A673 (cell line): Measurements from ENCODE around the gene HDAC4. TPM values are rescaled to one million over a fixed set of nuclear protein-coding genes. Genes with fewer than 3 reads are reported as not detected.
A peak's percentile ranks its signal among the peaks of the same experiment; 100 is the strongest.

Source experiments
- BruUV-seq: library from RNA; stranded (reverse); fragments of 400-500 nt; replicated peaks from 2 replicates; lab custom pipeline; 2021; lab: Mats Ljungman, UMichigan
- CTCF ChIA-PET: fragments of 300-600 bp; sonication (Branson Sonifier 250); formaldehyde crosslinking; loops from one replicate; lab custom pipeline; 2022; ENCODE audit warnings: antibody characterized with exemption; lab: Charles Lee
- POLR2A ChIA-PET: fragments of 300-600 bp; sonication (Branson Sonifier 250); formaldehyde crosslinking; loops from one replicate; lab custom pipeline; 2022; ENCODE audit warnings: antibody characterized with exemption; ENCODE audit not compliant: low non-redundant PET; lab: Charles Lee
- DNase-seq: peaks from one replicate; pipeline ENCODE4 v3.0.0-alpha.2; 2015; ENCODE audit warnings: low spot score
- H3K27ac ChIP-seq: fragments of 200-600 bp; sonication (generic); 2 replicates; pipeline ENCODE4 v1.5.1; 2016; ENCODE audit warnings: mixed run types, low read depth, mild to moderate bottlenecking, mixed read lengths, antibody characterized with exemption, low read length; ENCODE audit not compliant: poor library complexity, severe bottlenecking
- H3K27me3 ChIP-seq: fragments of 200-600 bp; sonication (generic); replicated peaks from 2 replicates; pipeline ENCODE4 v1.6.1; 2017; ENCODE audit warnings: mixed run types, low read depth, mild to moderate bottlenecking, mixed read lengths, antibody characterized with exemption, low read length; ENCODE audit not compliant: insufficient read depth, poor library complexity
- H3K36me3 ChIP-seq: fragments of 200-600 bp; sonication (generic); 2 replicates; pipeline ENCODE4 v1.6.1; 2016; ENCODE audit warnings: mixed run types, mild to moderate bottlenecking, mixed read lengths, antibody characterized with exemption, low read length; ENCODE audit not compliant: insufficient read depth, poor library complexity, severe bottlenecking
- H3K4me1 ChIP-seq: fragments of 200-600 bp; sonication (generic); 2 replicates; pipeline ENCODE4 v1.6.1; 2017; ENCODE audit warnings: mixed run types, mild to moderate bottlenecking, mixed read lengths, antibody characterized with exemption, low read length; ENCODE audit not compliant: insufficient read depth, poor library complexity, severe bottlenecking
- H3K4me3 ChIP-seq: fragments of 200-600 bp; sonication (generic); 2 replicates; pipeline ENCODE4 v1.5.1; 2016; ENCODE audit warnings: low read depth, mixed run types, mild to moderate bottlenecking, mixed read lengths, low read length; ENCODE audit not compliant: poor library complexity, severe bottlenecking
- H3K9me3 ChIP-seq: fragments of 200-600 bp; sonication (generic); 2 replicates; pipeline ENCODE4 v1.6.1; 2016; ENCODE audit warnings: mixed run types, low read depth, mild to moderate bottlenecking, mixed read lengths, antibody characterized with exemption, low read length; ENCODE audit not compliant: poor library complexity, severe bottlenecking
- EZH2 ChIP-seq: fragments of 200-600 bp; sonication (generic); IDR thresholded peaks from 2 replicates; pipeline ENCODE4 v1.6.1; 2017; ENCODE audit warnings: borderline replicate concordance, low read depth, mild to moderate bottlenecking, mixed read lengths, antibody characterized with exemption, low read length; ENCODE audit not compliant: poor library complexity, severe bottlenecking
- intact Hi-C: fragments of 100-400 bp; cut with micrococcal nuclease; formaldehyde crosslinking; loops from one replicate; pipeline ENCODE4 v1.10.0; 2022; ENCODE audit not compliant: unreplicated experiment
- total RNA-seq: library from RNA; stranded (reverse); gene quantifications from 2 replicates; pipeline ENCODE4 v1.2.3, GENCODE V29; 2021
- TF ChIP-seq, protein P1 (sequence below): fragments of 300-800, 200-600 bp; sonication (generic); conservative IDR thresholded peaks from 2 replicates; pipeline ENCODE4 v1.5.1; 2017; ENCODE audit warnings: low read depth, mild to moderate bottlenecking, antibody characterized with exemption, low read length, moderate library complexity, mixed read lengths

The HDAC4 gene
- total RNA-seq, 1 experiment from 2014 or later = 40.0 TPM

DNA sequence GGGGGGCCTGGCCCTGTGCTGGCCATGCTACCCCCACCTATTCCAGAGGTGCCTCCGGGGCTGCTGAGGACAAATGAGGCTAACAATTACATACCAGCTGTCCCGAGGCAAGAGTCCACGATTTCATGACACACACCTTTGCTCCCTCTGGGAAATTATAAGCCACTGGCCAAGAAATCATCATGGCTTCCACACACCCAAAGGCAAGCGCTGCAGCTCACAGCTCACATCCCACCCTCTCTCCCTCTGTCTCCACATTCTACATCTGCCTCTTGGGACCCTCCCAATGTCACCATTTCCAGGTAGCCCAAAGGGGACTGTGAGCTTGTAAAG is 134.4 kb downstream of the HDAC4 start:
- no TSS peak for BruUV-seq
- no peak for DNase-seq
- H3K36me3 ChIP-seq = no peaks in the 10 kb centered on the region
- H3K27me3 ChIP-seq = no peaks in the 10 kb centered on the region
- H3K27ac ChIP-seq = peak overlapping the region; percentile 93
- no peaks in the 10 kb centered on the region for H3K9me3 ChIP-seq
- peaks cover 80% of the 10 kb centered on the region for H3K4me1 ChIP-seq
- POLR2A ChIA-PET = no interaction called here
- no peak overlapping the region for H3K4me3 ChIP-seq
- TF ChIP-seq, protein P1, sequence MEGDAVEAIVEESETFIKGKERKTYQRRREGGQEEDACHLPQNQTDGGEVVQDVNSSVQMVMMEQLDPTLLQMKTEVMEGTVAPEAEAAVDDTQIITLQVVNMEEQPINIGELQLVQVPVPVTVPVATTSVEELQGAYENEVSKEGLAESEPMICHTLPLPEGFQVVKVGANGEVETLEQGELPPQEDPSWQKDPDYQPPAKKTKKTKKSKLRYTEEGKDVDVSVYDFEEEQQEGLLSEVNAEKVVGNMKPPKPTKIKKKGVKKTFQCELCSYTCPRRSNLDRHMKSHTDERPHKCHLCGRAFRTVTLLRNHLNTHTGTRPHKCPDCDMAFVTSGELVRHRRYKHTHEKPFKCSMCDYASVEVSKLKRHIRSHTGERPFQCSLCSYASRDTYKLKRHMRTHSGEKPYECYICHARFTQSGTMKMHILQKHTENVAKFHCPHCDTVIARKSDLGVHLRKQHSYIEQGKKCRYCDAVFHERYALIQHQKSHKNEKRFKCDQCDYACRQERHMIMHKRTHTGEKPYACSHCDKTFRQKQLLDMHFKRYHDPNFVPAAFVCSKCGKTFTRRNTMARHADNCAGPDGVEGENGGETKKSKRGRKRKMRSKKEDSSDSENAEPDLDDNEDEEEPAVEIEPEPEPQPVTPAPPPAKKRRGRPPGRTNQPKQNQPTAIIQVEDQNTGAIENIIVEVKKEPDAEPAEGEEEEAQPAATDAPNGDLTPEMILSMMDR = no peak
- TF ChIP-seq EZH2 = no peak
- intact Hi-C loops = no loop called here
- CTCF ChIA-PET = no interaction called here

GRCh38 chr2:239265681-239266433 is 135.0 kb downstream of the HDAC4 start:
- ChIA-PET POLR2A (no interaction called here), CTCF (no interaction called here)
- Histone ChIP-seq H3K9me3 (no peaks in the 10 kb centered on the region), H3K27ac (peak overlapping the region; percentile 93), H3K36me3 (no peaks in the 10 kb centered on the region), H3K27me3 (no peaks in the 10 kb centered on the region), H3K4me3 (no peak overlapping the region), H3K4me1 (peaks cover 78% of the 10 kb centered on the region)
- TF ChIP-seq, protein P1 = no peak
- TF ChIP-seq EZH2 = no peak
- no TSS peak for BruUV-seq
- no peak for DNase-seq
- intact Hi-C loops = no loop called here

GRCh38 chr2:239264838-239265651 is 135.8 kb downstream of the HDAC4 start:
- H3K4me3 ChIP-seq = no peak overlapping the region
- ChIA-PET CTCF (no interaction called here), POLR2A (no interaction called here)
- peak; percentile 83 for DNase-seq
- BruUV-seq = TSS peak; percentile 57
- H3K9me3 ChIP-seq = no peaks in the 10 kb centered on the region
- no peaks in the 10 kb centered on the region for H3K27me3 ChIP-seq
- H3K27ac ChIP-seq = peak overlapping the region; percentile 93
- H3K36me3 ChIP-seq = no peaks in the 10 kb centered on the region
- H3K4me1 ChIP-seq = peaks cover 72% of the 10 kb centered on the region
- TF ChIP-seq, protein P1 = no peak
- no peak for TF ChIP-seq EZH2
- intact Hi-C loops = no loop called here
